Testis (tissue), 2 donors: ENCODE data around the gene PTPRN2.

Experiments
- POLR2A ChIP-seq: fragments of 450-650 bp; IDR thresholded peaks from one replicate; pipeline ENCODE4 v1.6.1; 2017; ENCODE audit warnings: antibody characterized with exemption, mild to moderate bottlenecking, moderate library complexity
- TF ChIP-seq, protein P1 (sequence below), 3 experiments: fragments of 450-650 bp in 2 of 3; fragments of 200-600 bp in 1 of 3; sonication (generic) in 1 of 3; IDR thresholded peaks; one replicate each; pipeline ENCODE4 v1.5.1; 2016 to 2019; ENCODE audit warnings: antibody characterized with exemption in 3 of 3, mild to moderate bottlenecking in 2 of 3, moderate library complexity in 1 of 3

DNA sequence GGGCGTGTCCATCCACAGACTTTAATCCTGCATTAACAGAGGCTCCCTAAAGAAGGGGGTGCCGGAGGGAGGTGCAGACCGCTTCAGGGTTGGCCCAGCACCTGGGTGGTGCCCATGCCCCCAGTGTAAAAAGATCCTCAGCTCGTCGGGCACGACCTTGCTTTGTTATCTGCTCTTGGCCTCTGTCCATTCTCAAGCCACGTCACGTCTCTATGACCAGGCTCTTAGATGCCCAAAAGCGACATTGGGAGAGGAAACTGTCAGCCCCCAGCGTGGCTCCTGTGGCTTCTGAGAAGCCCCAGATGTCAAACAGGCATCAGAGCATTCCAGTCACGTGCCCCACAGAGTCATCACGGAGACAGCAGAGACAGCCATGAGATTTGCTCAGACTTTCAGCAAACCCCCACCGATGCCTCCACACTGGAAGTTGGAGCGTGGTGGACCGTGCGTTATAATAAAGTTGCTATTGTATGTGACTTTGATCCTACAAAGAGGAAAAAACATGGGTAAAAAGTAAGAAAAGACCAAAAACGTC, 55.5 kb downstream of the PTPRN2 start:
- TF ChIP-seq, protein P1, sequence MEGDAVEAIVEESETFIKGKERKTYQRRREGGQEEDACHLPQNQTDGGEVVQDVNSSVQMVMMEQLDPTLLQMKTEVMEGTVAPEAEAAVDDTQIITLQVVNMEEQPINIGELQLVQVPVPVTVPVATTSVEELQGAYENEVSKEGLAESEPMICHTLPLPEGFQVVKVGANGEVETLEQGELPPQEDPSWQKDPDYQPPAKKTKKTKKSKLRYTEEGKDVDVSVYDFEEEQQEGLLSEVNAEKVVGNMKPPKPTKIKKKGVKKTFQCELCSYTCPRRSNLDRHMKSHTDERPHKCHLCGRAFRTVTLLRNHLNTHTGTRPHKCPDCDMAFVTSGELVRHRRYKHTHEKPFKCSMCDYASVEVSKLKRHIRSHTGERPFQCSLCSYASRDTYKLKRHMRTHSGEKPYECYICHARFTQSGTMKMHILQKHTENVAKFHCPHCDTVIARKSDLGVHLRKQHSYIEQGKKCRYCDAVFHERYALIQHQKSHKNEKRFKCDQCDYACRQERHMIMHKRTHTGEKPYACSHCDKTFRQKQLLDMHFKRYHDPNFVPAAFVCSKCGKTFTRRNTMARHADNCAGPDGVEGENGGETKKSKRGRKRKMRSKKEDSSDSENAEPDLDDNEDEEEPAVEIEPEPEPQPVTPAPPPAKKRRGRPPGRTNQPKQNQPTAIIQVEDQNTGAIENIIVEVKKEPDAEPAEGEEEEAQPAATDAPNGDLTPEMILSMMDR (IDR thresholded peaks at IDR 0.05): no peak
- TF ChIP-seq POLR2A: no peak
